GM21576 (cell line): ENCODE data around the gene SCARB2.
A peak's percentile ranks its signal among the peaks of the same experiment; 100 is the strongest.

Experiments used
- ATAC-seq: cut with Tn5 transposase; IDR thresholded peaks from one replicate; pipeline ENCODE4 v1.9.1; 2021; ENCODE audit warnings: mild to moderate bottlenecking, moderate library complexity; ENCODE audit not compliant: unreplicated experiment

SCARB2 gene

GRCh38 chr4:76199664-76200211 lies 13.9 kb downstream of the SCARB2 start:
- ATAC-seq, result peak; percentile 86

- peak; percentile 41 for ATAC-seq
Measured at GRCh38 chr4:76198411-76199237, 15.0 kb downstream of the SCARB2 start.

- ATAC-seq, result no peak
Measured at GRCh38 chr4:76197971-76198410, 15.6 kb downstream of the SCARB2 start.

- ATAC-seq, result no peak
Measured at GRCh38 chr4:76197031-76197743, 16.4 kb downstream of the SCARB2 start.

- no peak for ATAC-seq
Measured at GRCh38 chr4:76196376-76196775, 17.2 kb downstream of the SCARB2 start.

GRCh38 chr4:76195326-76195725 lies 18.3 kb downstream of the SCARB2 start:
- no peak for ATAC-seq

- ATAC-seq, result no peak
Measured at GRCh38 chr4:76194325-76194724, 19.3 kb downstream of the SCARB2 start.

GRCh38 chr4:76192236-76192635 lies 21.4 kb downstream of the SCARB2 start:
- no peak for ATAC-seq

GRCh38 chr4:76188557-76188956 lies 25.1 kb downstream of the SCARB2 start:
- ATAC-seq, result no peak

- no peak for ATAC-seq
Measured at GRCh38 chr4:76188149-76188548, 25.5 kb downstream of the SCARB2 start.

GRCh38 chr4:76187152-76187551 lies 26.5 kb downstream of the SCARB2 start:
- ATAC-seq, result no peak

GRCh38 chr4:76182463-76182862 lies 31.2 kb downstream of the SCARB2 start:
- no peak for ATAC-seq

GRCh38 chr4:76179398-76180318 lies 34.0 kb downstream of the SCARB2 start:
- ATAC-seq, result peak; percentile 93

- ATAC-seq, result no peak
Measured at GRCh38 chr4:76178296-76178695, 35.3 kb downstream of the SCARB2 start.

- ATAC-seq, result no peak
Measured at GRCh38 chr4:76177709-76178108, 35.9 kb downstream of the SCARB2 start.

GRCh38 chr4:76175336-76175735 lies 38.3 kb downstream of the SCARB2 start:
- ATAC-seq, result no peak

GRCh38 chr4:76174216-76174615 lies 39.4 kb downstream of the SCARB2 start:
- no peak for ATAC-seq

GRCh38 chr4:76168688-76169087 lies 44.9 kb downstream of the SCARB2 start:
- no peak for ATAC-seq

- no peak for ATAC-seq
Measured at GRCh38 chr4:76166480-76166879, 47.1 kb downstream of the SCARB2 start.

GRCh38 chr4:76160355-76160754 lies 53.3 kb downstream of the SCARB2 start:
- ATAC-seq, result no peak

GRCh38 chr4:76156635-76157034 lies 57.0 kb downstream of the SCARB2 start:
- ATAC-seq, result no peak
